Panc1 (cell line): ENCODE data around the gene FAR1. TPM values are rescaled to one million over a fixed set of nuclear protein-coding genes. Genes with fewer than 3 reads are reported as not detected.

Experiments used
- ATAC-seq: fragments of 200-7000 bp; cut with Tn5 transposase; 2 replicates; pipeline ENCODE4 v1.9.1; 2020; ENCODE audit warnings: mild to moderate bottlenecking, moderate library complexity
- BruUV-seq: library from RNA; stranded (reverse); fragments of 400-500 nt; replicated peaks from 2 replicates; lab custom pipeline; 2021; lab: Mats Ljungman, UMichigan
- CTCF ChIA-PET: fragments of 300-600 bp; sonication (Branson Sonifier 250); formaldehyde crosslinking; loops from one replicate; lab custom pipeline; 2022; ENCODE audit warnings: antibody characterized with exemption; lab: Charles Lee
- POLR2A ChIA-PET: fragments of 300-600 bp; sonication (Branson Sonifier 250); formaldehyde crosslinking; loops from one replicate; lab custom pipeline; 2022; ENCODE audit warnings: antibody characterized with exemption; lab: Charles Lee
- DNase-seq: peaks from one replicate; pipeline ENCODE4 v3.0.0-alpha.2; 2010; ENCODE audit warnings: low read depth, low spot score
- H3K27ac ChIP-seq: 2 replicates; pipeline ENCODE4 v1.5.1; 2011; ENCODE audit warnings: mild to moderate bottlenecking, low read length, inconsistent platforms
- H3K27me3 ChIP-seq: fragments of 200-500 bp; sonication (Bioruptor generic); 2 replicates; pipeline ENCODE4 v1.6.0; 2014; ENCODE audit warnings: low read length, inconsistent platforms; ENCODE audit not compliant: control insufficient read depth, insufficient read depth
- H3K36me3 ChIP-seq: fragments of 200-500 bp; sonication (Bioruptor generic); 2 replicates; pipeline ENCODE4 v1.5.1; 2014; ENCODE audit warnings: inconsistent platforms, mild to moderate bottlenecking, low read length, moderate library complexity; ENCODE audit not compliant: control insufficient read depth, insufficient read depth
- H3K4me1 ChIP-seq: 2 replicates; pipeline ENCODE4 v1.5.1; 2011; ENCODE audit warnings: inconsistent platforms, mild to moderate bottlenecking, low read length, moderate library complexity; ENCODE audit not compliant: control insufficient read depth, insufficient read depth
- H3K4me3 ChIP-seq, 2 experiments: 2 replicates each; pipeline ENCODE4 v1.5.1; 2011 to 2012; ENCODE audit warnings: low read depth in 2 of 2, low read length in 2 of 2, mild to moderate bottlenecking in 2 of 2, inconsistent platforms in 1 of 2, moderate library complexity in 1 of 2
- H3K9me3 ChIP-seq: fragments of 200-500 bp; sonication (Bioruptor generic); 2 replicates; pipeline ENCODE4 v1.5.1; 2014; ENCODE audit warnings: low read depth, mild to moderate bottlenecking, inconsistent platforms, low read length, moderate library complexity; ENCODE audit not compliant: control insufficient read depth, insufficient read depth
- CTCF ChIP-seq: fragments of 450-650 bp; IDR thresholded peaks from 2 replicates; pipeline ENCODE4 v1.5.1; 2017; ENCODE audit warnings: mild to moderate bottlenecking
- POLR2AphosphoS5 ChIP-seq: IDR thresholded peaks from 2 replicates; pipeline ENCODE4 v1.6.1; 2012; ENCODE audit warnings: mild to moderate bottlenecking, low read depth, low read length, moderate library complexity
- REST ChIP-seq, 2 experiments: IDR thresholded peaks; 2 replicates each; pipeline ENCODE4 v1.6.1; 2011 to 2012; ENCODE audit warnings: low read depth in 2 of 2, control low read depth in 1 of 2, low read length in 1 of 2, mild to moderate bottlenecking in 1 of 2, moderate library complexity in 1 of 2; ENCODE audit not compliant: insufficient read depth in 1 of 2
- SIN3A ChIP-seq: IDR thresholded peaks from 2 replicates; pipeline ENCODE4 v1.6.1; 2012; ENCODE audit warnings: low read depth, mild to moderate bottlenecking, low read length, moderate library complexity, borderline replicate concordance; ENCODE audit not compliant: insufficient read depth
- TCF7L2 ChIP-seq: IDR thresholded peaks from 2 replicates; pipeline ENCODE4 v1.6.1; 2011; ENCODE audit warnings: mild to moderate bottlenecking, low read depth, low read length, inconsistent platforms
- in situ Hi-C: cut with HindIII; loops from 2 replicates; pipeline ENCODE4 v1.10.0; 2016; ENCODE audit warnings: low sequenced_read_pairs, low pct_unique_long_range_greater_than_20kb
- intact Hi-C: fragments of 100-400 bp; cut with micrococcal nuclease; formaldehyde crosslinking; loops from one replicate; pipeline ENCODE4 v1.10.0; 2022; ENCODE audit not compliant: unreplicated experiment
- total RNA-seq: library from RNA; stranded (reverse); gene quantifications from one replicate; pipeline ENCODE4 v1.2.1, GENCODE V29; 2021; ENCODE audit not compliant: unreplicated experiment

FAR1 gene
- total RNA-seq, 1 experiment from 2014 or later, result 60.4 TPM

GRCh38 chr11:13681446-13681845 lies 13.0 kb downstream of the FAR1 start:
- Histone ChIP-seq H3K4me1 (no peaks in the 10 kb centered on the region), H3K27ac (no peak overlapping the region), H3K36me3 (no peaks in the 10 kb centered on the region), H3K4me3 (no peak overlapping the region), H3K9me3 (no peaks in the 10 kb centered on the region), H3K27me3 (no peaks in the 10 kb centered on the region)
- intact Hi-C loops (no loop called here), in situ Hi-C loops (no loop called here)
- DNase-seq (no peak), ATAC-seq (no peak)
- BruUV-seq, result no TSS peak
- TF ChIP-seq POLR2AphosphoS5 (no peak), SIN3A (no peak)
- POLR2A ChIA-PET, result no interaction called here
- CTCF ChIA-PET, result no interaction called here

GRCh38 chr11:13682212-13682611 lies 13.7 kb downstream of the FAR1 start:
- ChIA-PET CTCF (no interaction called here), POLR2A (no interaction called here)
- no TSS peak for BruUV-seq
- no peak for TF ChIP-seq SIN3A
- in situ Hi-C loops, result no loop called here
- Histone ChIP-seq H3K27me3 (no peaks in the 10 kb centered on the region), H3K9me3 (no peaks in the 10 kb centered on the region), H3K4me3 (no peak overlapping the region), H3K36me3 (no peaks in the 10 kb centered on the region), H3K4me1 (no peaks in the 10 kb centered on the region), H3K27ac (no peak overlapping the region)
- intact Hi-C loops, result no loop called here
- DNase-seq (no peak), ATAC-seq (no peak)

- TF ChIP-seq TCF7L2 (no peak), SIN3A (no peak)
- POLR2A ChIA-PET, result no interaction called here
- Histone ChIP-seq H3K27ac (no peak overlapping the region), H3K4me1 (no peaks in the 10 kb centered on the region), H3K36me3 (no peaks in the 10 kb centered on the region), H3K4me3 (no peak overlapping the region), H3K9me3 (no peaks in the 10 kb centered on the region), H3K27me3 (no peaks in the 10 kb centered on the region)
- in situ Hi-C loops, result no loop called here
- DNase-seq, result no peak
- CTCF ChIA-PET, result no interaction called here
- no peak for ATAC-seq
- intact Hi-C loops, result no loop called here
- no TSS peak for BruUV-seq
Observed at GRCh38 chr11:13685461-13686108, 17.1 kb downstream of the FAR1 start.

GRCh38 chr11:13686776-13687175 lies 18.3 kb downstream of the FAR1 start:
- Histone ChIP-seq H3K27me3 (no peaks in the 10 kb centered on the region), H3K4me3 (no peak overlapping the region), H3K4me1 (no peaks in the 10 kb centered on the region), H3K27ac (no peak overlapping the region), H3K36me3 (no peaks in the 10 kb centered on the region), H3K9me3 (no peaks in the 10 kb centered on the region)
- in situ Hi-C loops, result no loop called here
- ChIA-PET POLR2A (no interaction called here), CTCF (no interaction called here)
- DNase-seq (no peak), ATAC-seq (no peak)
- intact Hi-C loops, result no loop called here
- TF ChIP-seq POLR2AphosphoS5 (no peak), CTCF (no peak), TCF7L2 (no peak), SIN3A (no peak), REST (IDR thresholded peaks at IDR 0.05; ENCODE audit: insufficient read depth in 1 of 2, low read depth in 2 of 2, low read length in 1 of 2) (no peak)
- BruUV-seq, result no TSS peak
